Left lung (tissue), 10 donors: ENCODE data around the gene DNAJC24. TPM values are rescaled to one million over a fixed set of nuclear protein-coding genes. Genes with fewer than 3 reads are reported as not detected.

Experiments used
- ATAC-seq: fragments of 200-7000 bp; cut with Tn5 transposase; one replicate; pipeline ENCODE4 v1.9.1; 2020; ENCODE audit warnings: moderate library complexity
- DNase-seq, 4 donors: peaks; one replicate each; pipeline ENCODE4 v3.0.0-alpha.2; 2013 to 2020
- H3K27ac ChIP-seq, 2 donors: fragments of 200-600 bp; sonication (generic) in 1 of 2; one replicate each; pipeline versions ENCODE4 v1.5.0 to v1.8.0; 2020 to 2021
- H3K27me3 ChIP-seq, 2 donors: fragments of 200-600 bp; sonication (generic) in 1 of 2; one replicate each; pipeline versions ENCODE4 v1.5.0 to v1.8.0; 2020 to 2021
- H3K36me3 ChIP-seq, 2 donors: fragments of 200-600 bp; sonication (generic) in 1 of 2; one replicate each; pipeline versions ENCODE4 v1.5.0 to v1.8.0; 2020 to 2021
- H3K4me1 ChIP-seq, 2 donors: fragments of 200-600 bp; one replicate each; pipeline ENCODE4 v1.8.0; 2021
- H3K4me3 ChIP-seq, 2 donors: fragments of 200-600 bp; sonication (generic) in 1 of 2; one replicate each; pipeline versions ENCODE4 v1.5.0 to v1.8.0; 2020 to 2021; ENCODE audit warnings: mild to moderate bottlenecking in 1 of 2
- H3K9me3 ChIP-seq, 2 donors: fragments of 200-600 bp; sonication (generic) in 1 of 2; one replicate each; pipeline versions ENCODE4 v1.5.0 to v1.8.0; 2020 to 2021
- intact Hi-C, 2 donors: fragments of 100-400 bp; cut with DNase I; formaldehyde crosslinking; loops; one replicate each; pipeline versions ENCODE4 v1.11.2 to v1.14.2; 2022
- polyA plus RNA-seq, 6 donors: library from polyadenylated mRNA; unstranded; fragments of 120-200 nt; gene quantifications; one replicate each; pipeline ENCODE4 v1.2.1, GENCODE V29; 2013; ENCODE audit not compliant: insufficient read length in 6 of 6
- total RNA-seq, 2 donors: library from RNA; stranded (reverse); fragmentation: NEBNext Ultra II Directional; extraction: Animal tissue kit (Norgen Biotek cat#: 25700); gene quantifications; one replicate each; pipeline ENCODE4 v1.2.1, GENCODE V29; 2021
- TF ChIP-seq, protein P1 (sequence below), 2 donors: fragments of 200-600 bp; sonication (generic) in 1 of 2; IDR thresholded peaks; one replicate each; pipeline versions ENCODE4 v1.5.0 to v1.8.0; 2021; ENCODE audit warnings: antibody characterized with exemption in 2 of 2
- donor health status: DM: no; HTN: yes; CAD: no.
- donor health status: DM: no; HTN: no; CAD: no.

The DNAJC24 gene
- total and polyA plus RNA-seq, 8 donors, result 10.8 to 30.3 (median 27.5) TPM

DNA sequence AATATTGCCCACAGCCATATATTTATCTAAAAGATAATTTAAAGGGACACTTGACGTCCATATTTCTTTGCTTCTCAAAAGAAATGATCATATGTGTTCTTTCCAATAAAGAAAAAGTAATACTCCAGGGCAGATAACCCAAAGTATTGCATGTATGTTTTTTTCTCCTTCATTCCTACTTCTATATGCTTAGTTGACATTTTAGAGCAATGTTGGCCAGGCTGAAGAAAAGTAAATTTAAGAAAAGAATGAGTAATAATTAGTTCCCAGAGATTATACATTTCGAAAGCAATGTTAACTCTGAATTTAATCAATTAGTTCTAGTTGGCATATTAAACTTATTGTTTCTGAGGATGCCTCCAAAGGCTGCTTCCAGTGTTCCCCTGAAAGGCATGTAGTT lies 48.2 kb downstream of the DNAJC24 start:
- Histone ChIP-seq H3K27ac (no peak overlapping the region), H3K4me3 (no peak overlapping the region), H3K4me1 (no peaks in the 10 kb centered on the region), H3K36me3 (no peaks in the 10 kb centered on the region), H3K9me3 (no peaks in the 10 kb centered on the region), H3K27me3 (no peaks in the 10 kb centered on the region)
- intact Hi-C loops, result no loop called here
- TF ChIP-seq, protein P1, sequence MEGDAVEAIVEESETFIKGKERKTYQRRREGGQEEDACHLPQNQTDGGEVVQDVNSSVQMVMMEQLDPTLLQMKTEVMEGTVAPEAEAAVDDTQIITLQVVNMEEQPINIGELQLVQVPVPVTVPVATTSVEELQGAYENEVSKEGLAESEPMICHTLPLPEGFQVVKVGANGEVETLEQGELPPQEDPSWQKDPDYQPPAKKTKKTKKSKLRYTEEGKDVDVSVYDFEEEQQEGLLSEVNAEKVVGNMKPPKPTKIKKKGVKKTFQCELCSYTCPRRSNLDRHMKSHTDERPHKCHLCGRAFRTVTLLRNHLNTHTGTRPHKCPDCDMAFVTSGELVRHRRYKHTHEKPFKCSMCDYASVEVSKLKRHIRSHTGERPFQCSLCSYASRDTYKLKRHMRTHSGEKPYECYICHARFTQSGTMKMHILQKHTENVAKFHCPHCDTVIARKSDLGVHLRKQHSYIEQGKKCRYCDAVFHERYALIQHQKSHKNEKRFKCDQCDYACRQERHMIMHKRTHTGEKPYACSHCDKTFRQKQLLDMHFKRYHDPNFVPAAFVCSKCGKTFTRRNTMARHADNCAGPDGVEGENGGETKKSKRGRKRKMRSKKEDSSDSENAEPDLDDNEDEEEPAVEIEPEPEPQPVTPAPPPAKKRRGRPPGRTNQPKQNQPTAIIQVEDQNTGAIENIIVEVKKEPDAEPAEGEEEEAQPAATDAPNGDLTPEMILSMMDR (IDR thresholded peaks at IDR 0.05), result no peak
- ATAC-seq (no peak), DNase-seq (no peak)

DNA sequence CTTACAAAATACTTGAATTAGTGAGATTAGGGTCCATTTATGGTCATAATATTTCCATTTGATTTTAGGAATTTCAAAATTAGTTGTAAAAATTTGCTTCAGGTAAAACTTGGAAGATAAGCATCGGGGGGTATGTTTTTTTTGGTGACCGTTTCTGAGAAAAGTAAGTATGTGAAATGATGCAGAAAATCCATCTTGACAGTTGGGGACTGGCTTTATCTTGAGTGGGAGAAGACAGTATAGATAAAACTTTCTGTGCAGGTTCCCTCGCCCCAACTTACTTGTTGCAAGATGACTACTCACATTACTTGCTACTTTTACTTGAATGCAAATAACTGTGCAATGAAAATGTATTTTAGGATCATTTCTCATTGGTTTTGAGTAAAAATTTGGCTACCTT lies 49.5 kb downstream of the DNAJC24 start:
- no peaks in the 10 kb centered on the region for H3K4me1 ChIP-seq
- intact Hi-C loops, result no loop called here
- no peaks in the 10 kb centered on the region for H3K9me3 ChIP-seq
- H3K27me3 ChIP-seq, result no peaks in the 10 kb centered on the region
- no peak overlapping the region for H3K27ac ChIP-seq
- DNase-seq, result no peak
- TF ChIP-seq, protein P1 (IDR thresholded peaks at IDR 0.05), result no peak
- H3K4me3 ChIP-seq, result no peak overlapping the region
- ATAC-seq, result no peak
- no peaks in the 10 kb centered on the region for H3K36me3 ChIP-seq

DNA sequence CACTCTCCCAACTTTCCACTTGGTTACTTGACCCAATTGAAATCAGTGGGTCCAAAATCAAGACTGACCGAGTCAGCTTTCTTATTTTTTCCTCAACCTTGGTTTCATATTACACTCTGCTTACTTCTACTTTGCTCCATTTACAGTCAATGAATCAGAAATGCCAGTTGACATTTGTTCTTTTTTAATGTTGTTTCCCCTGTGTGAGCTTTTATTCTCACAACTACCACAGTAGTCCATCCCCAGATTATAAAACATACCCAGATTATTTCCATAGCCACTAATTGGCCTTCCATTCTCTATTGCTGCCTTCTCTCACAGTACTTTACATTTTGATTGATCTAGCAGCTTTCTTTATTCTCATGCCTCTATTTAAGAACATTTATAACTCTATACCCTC lies 50.0 kb downstream of the DNAJC24 start:
- Histone ChIP-seq H3K4me1 (no peaks in the 10 kb centered on the region), H3K9me3 (no peaks in the 10 kb centered on the region), H3K27me3 (no peaks in the 10 kb centered on the region), H3K4me3 (no peak overlapping the region), H3K27ac (no peak overlapping the region), H3K36me3 (no peaks in the 10 kb centered on the region)
- DNase-seq (no peak), ATAC-seq (no peak)
- TF ChIP-seq, protein P1 (IDR thresholded peaks at IDR 0.05), result no peak
- intact Hi-C loops, result no loop called here

DNA sequence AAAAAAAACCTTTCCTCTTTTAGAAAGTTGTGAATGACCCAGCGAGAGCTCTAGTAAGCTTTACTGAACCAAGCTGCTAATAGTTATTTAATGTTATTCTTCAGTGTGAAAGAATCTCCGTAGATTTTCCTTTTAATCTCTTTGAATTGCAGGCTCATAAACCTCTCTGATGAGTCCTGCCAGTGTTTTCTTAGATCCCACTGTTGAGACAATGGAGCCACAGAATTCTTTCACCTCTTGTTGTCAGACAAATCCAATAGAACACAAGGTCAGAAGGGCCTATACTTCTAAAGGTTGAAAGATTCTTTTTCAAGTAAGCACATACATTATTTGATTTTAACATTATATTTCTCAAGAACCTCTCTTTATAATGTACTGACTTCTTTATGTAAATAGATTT lies 52.2 kb downstream of the DNAJC24 start:
- intact Hi-C loops, result no loop called here
- no peak for ATAC-seq
- H3K4me3 ChIP-seq, result no peak overlapping the region
- DNase-seq, result no peak
- TF ChIP-seq, protein P1 (IDR thresholded peaks at IDR 0.05), result no peak
- no peaks in the 10 kb centered on the region for H3K36me3 ChIP-seq
- no peaks in the 10 kb centered on the region for H3K9me3 ChIP-seq
- H3K27me3 ChIP-seq, result no peaks in the 10 kb centered on the region
- H3K4me1 ChIP-seq, result no peaks in the 10 kb centered on the region
- H3K27ac ChIP-seq, result no peak overlapping the region

DNA sequence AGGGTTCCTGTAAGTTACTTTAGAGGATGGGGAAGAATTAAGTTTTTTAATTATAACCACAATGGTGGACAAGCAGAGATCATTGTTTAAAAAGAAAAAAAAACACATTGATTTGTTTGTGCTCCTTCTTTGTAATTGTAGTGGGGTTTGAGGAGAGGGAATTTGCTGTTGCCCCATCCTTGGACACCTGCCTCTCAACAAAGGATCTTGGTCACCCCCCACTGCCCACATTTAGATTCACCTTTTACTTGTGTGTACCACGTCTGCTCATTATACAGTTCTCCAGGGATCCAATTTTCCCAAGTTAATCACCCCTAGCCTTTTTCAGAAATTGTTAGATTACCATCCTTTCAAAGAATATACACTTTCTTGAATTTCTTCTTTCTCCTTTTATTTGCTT lies 53.0 kb downstream of the DNAJC24 start:
- intact Hi-C loops, result no loop called here
- DNase-seq (no peak), ATAC-seq (no peak)
- Histone ChIP-seq H3K4me1 (no peaks in the 10 kb centered on the region), H3K9me3 (no peaks in the 10 kb centered on the region), H3K27me3 (no peaks in the 10 kb centered on the region), H3K4me3 (no peak overlapping the region), H3K27ac (no peak overlapping the region), H3K36me3 (no peaks in the 10 kb centered on the region)
- TF ChIP-seq, protein P1 (IDR thresholded peaks at IDR 0.05), result no peak
